Pericardium fibroblast (primary cell): ENCODE data around the gene PLPPR5. TPM values are rescaled to one million over a fixed set of nuclear protein-coding genes. Genes with fewer than 3 reads are reported as not detected.

Experiments used
- total RNA-seq: library from RNA; depleted of rRNA; stranded (reverse); fragments of >200 nt; gene quantifications from 2 replicates; pipeline ENCODE4 v1.2.3, GENCODE V29; 2015

The PLPPR5 gene, protein sequence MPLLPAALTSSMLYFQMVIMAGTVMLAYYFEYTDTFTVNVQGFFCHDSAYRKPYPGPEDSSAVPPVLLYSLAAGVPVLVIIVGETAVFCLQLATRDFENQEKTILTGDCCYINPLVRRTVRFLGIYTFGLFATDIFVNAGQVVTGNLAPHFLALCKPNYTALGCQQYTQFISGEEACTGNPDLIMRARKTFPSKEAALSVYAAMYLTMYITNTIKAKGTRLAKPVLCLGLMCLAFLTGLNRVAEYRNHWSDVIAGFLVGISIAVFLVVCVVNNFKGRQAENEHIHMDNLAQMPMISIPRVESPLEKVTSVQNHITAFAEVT
- total RNA-seq, result not detected in 2 replicates

DNA sequence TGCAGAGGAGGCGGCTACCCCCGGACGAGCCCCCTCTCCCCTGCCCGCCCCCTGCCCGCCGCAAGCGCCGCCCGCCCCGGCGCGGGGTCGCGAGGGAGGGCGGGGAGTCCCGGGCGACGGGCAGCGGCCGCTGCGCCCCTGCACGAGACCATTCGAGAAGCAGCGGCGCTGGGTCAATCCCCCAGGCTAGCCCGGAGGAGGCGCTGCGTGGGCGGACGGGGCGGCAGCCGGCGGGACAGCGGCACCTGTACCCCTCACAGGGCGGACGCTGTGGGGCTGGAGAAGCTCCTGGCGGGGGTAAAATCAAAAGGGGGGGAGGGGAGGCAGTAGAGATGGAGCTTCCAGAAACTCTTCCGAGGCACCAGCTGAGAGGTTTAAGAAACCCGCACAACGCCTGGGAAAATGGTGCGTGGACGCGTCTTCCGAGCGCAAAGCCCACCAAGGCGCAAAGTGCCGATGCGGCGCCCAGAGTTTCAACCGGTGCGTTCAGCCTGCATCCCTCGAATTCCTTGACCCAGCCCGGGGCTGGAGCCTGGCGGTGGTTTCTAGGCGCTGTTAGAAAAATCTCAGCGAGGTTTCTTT lies at the start of gene PLPPR5:
Gene PLPPR5, minus strand, starts transcription at position 1 of the 582 bp plus-strand sequence. CDS start 190 bp downstream, outside the sequence.

